IPS-18a (cell line): Measurements from ENCODE around the gene C1orf87.
A peak's percentile ranks its signal among the peaks of the same experiment; 100 is the strongest.

Experiments used
- H3K27ac ChIP-seq: one replicate; pipeline ENCODE4 v1.5.1; 2013; ENCODE audit warnings: low read length
- H3K27me3 ChIP-seq: one replicate; pipeline ENCODE4 v1.6.1; 2013; ENCODE audit warnings: mild to moderate bottlenecking, low read length; ENCODE audit not compliant: control insufficient read depth, insufficient read depth
- H3K36me3 ChIP-seq: one replicate; pipeline ENCODE4 v1.6.1; 2013; ENCODE audit warnings: low read depth, low read length; ENCODE audit not compliant: control insufficient read depth
- H3K4me1 ChIP-seq: one replicate; pipeline ENCODE4 v1.6.1; 2013; ENCODE audit warnings: low read depth, low read length; ENCODE audit not compliant: control insufficient read depth
- H3K4me3 ChIP-seq: one replicate; pipeline ENCODE4 v1.5.1; 2013; ENCODE audit warnings: low read length
- H3K9ac ChIP-seq: one replicate; pipeline ENCODE4 v1.6.1; 2013; ENCODE audit warnings: mild to moderate bottlenecking, low read length, moderate library complexity
- H3K9me3 ChIP-seq: one replicate; pipeline ENCODE4 v1.6.1; 2013; ENCODE audit warnings: low read depth, low read length; ENCODE audit not compliant: control insufficient read depth

The C1orf87 gene

GRCh38 chr1:60073605-60074278, at the start of gene C1orf87:
Gene C1orf87 (minus strand): TSS chr1:60073770. CDS start chr1:60072643, 1,127 bp downstream.
- H3K9ac ChIP-seq: no peak within 1 kb of the TSS
- peaks cover 12% of the 10 kb centered on the region for H3K27me3 ChIP-seq

GRCh38 chr1:60118085-60118484, 44.5 kb upstream of the C1orf87 start:
- no peaks in the 10 kb centered on the region for H3K9me3 ChIP-seq
- H3K27ac ChIP-seq: no peak overlapping the region
- H3K4me3 ChIP-seq: no peak overlapping the region
- H3K36me3 ChIP-seq: no peaks in the 10 kb centered on the region
- no peaks in the 10 kb centered on the region for H3K27me3 ChIP-seq
- H3K4me1 ChIP-seq: peaks cover 8% of the 10 kb centered on the region
- H3K9ac ChIP-seq: no peak overlapping the region

More at GRCh38 chr1:60073605-60074278, at the start of gene C1orf87:
- Histone ChIP-seq H3K27ac (no peak within 1 kb of the TSS), H3K4me3 (peak within 1 kb of the TSS; percentile 59), H3K9me3 (no peaks in the 10 kb centered on the region), H3K36me3 (no peaks in the 10 kb centered on the region), H3K4me1 (no peaks in the 10 kb centered on the region)

- H3K27ac ChIP-seq: no peak overlapping the region
- H3K27me3 ChIP-seq: no peaks in the 10 kb centered on the region
- no peaks in the 10 kb centered on the region for H3K36me3 ChIP-seq
- no peaks in the 10 kb centered on the region for H3K9me3 ChIP-seq
- peaks cover 8% of the 10 kb centered on the region for H3K4me1 ChIP-seq
- H3K9ac ChIP-seq: no peak overlapping the region
- no peak overlapping the region for H3K4me3 ChIP-seq
Observed at GRCh38 chr1:60114745-60115318, 41.3 kb upstream of the C1orf87 start.

- H3K9me3 ChIP-seq: no peaks in the 10 kb centered on the region
- H3K4me3 ChIP-seq: no peak overlapping the region
- H3K4me1 ChIP-seq: peaks cover 8% of the 10 kb centered on the region
- no peaks in the 10 kb centered on the region for H3K36me3 ChIP-seq
- H3K9ac ChIP-seq: no peak overlapping the region
- H3K27ac ChIP-seq: no peak overlapping the region
- H3K27me3 ChIP-seq: no peaks in the 10 kb centered on the region
Observed at GRCh38 chr1:60113596-60113995, 40.0 kb upstream of the C1orf87 start.

GRCh38 chr1:60113028-60113427, 39.5 kb upstream of the C1orf87 start:
- Histone ChIP-seq H3K36me3 (no peaks in the 10 kb centered on the region), H3K4me3 (no peak overlapping the region), H3K27me3 (no peaks in the 10 kb centered on the region), H3K4me1 (peaks cover 8% of the 10 kb centered on the region), H3K9ac (no peak overlapping the region), H3K27ac (no peak overlapping the region), H3K9me3 (no peaks in the 10 kb centered on the region)

- Histone ChIP-seq H3K4me3 (no peak overlapping the region), H3K27me3 (no peaks in the 10 kb centered on the region), H3K4me1 (peaks cover 8% of the 10 kb centered on the region)
Observed at GRCh38 chr1:60111716-60112115, 38.1 kb upstream of the C1orf87 start.

GRCh38 chr1:60111118-60111517, 37.5 kb upstream of the C1orf87 start:
- no peaks in the 10 kb centered on the region for H3K9me3 ChIP-seq
- H3K27me3 ChIP-seq: no peaks in the 10 kb centered on the region
- no peak overlapping the region for H3K9ac ChIP-seq
- H3K36me3 ChIP-seq: no peaks in the 10 kb centered on the region
- H3K4me3 ChIP-seq: no peak overlapping the region
- peaks cover 8% of the 10 kb centered on the region for H3K4me1 ChIP-seq
- no peak overlapping the region for H3K27ac ChIP-seq

More at GRCh38 chr1:60111716-60112115, 38.1 kb upstream of the C1orf87 start:
- H3K36me3 ChIP-seq: no peaks in the 10 kb centered on the region
- H3K9ac ChIP-seq: no peak overlapping the region
- H3K9me3 ChIP-seq: no peaks in the 10 kb centered on the region
- no peak overlapping the region for H3K27ac ChIP-seq

- Histone ChIP-seq H3K9ac (no peak overlapping the region), H3K4me1 (no peaks in the 10 kb centered on the region), H3K27me3 (no peaks in the 10 kb centered on the region), H3K27ac (no peak overlapping the region), H3K9me3 (no peaks in the 10 kb centered on the region), H3K4me3 (no peak overlapping the region), H3K36me3 (no peaks in the 10 kb centered on the region)
Observed at GRCh38 chr1:60108196-60108595, 34.6 kb upstream of the C1orf87 start.

- Histone ChIP-seq H3K9me3 (no peaks in the 10 kb centered on the region), H3K27ac (no peak overlapping the region), H3K9ac (no peak overlapping the region), H3K36me3 (no peaks in the 10 kb centered on the region), H3K4me3 (no peak overlapping the region), H3K4me1 (no peaks in the 10 kb centered on the region), H3K27me3 (no peaks in the 10 kb centered on the region)
Observed at GRCh38 chr1:60103186-60103585, 29.6 kb upstream of the C1orf87 start.

- Histone ChIP-seq H3K27ac (no peak overlapping the region), H3K27me3 (no peaks in the 10 kb centered on the region), H3K9me3 (no peaks in the 10 kb centered on the region), H3K4me1 (no peaks in the 10 kb centered on the region), H3K36me3 (no peaks in the 10 kb centered on the region), H3K9ac (no peak overlapping the region), H3K4me3 (no peak overlapping the region)
Observed at GRCh38 chr1:60102267-60103061, 28.9 kb upstream of the C1orf87 start.

GRCh38 chr1:60101516-60101915, 27.9 kb upstream of the C1orf87 start:
- H3K27ac ChIP-seq: no peak overlapping the region
- no peaks in the 10 kb centered on the region for H3K9me3 ChIP-seq
- no peak overlapping the region for H3K9ac ChIP-seq
- no peak overlapping the region for H3K4me3 ChIP-seq
- H3K36me3 ChIP-seq: no peaks in the 10 kb centered on the region
- H3K27me3 ChIP-seq: no peaks in the 10 kb centered on the region
- H3K4me1 ChIP-seq: no peaks in the 10 kb centered on the region
